Keratinocyte (primary cell): Measurements from ENCODE around the gene OR2F2.

Source experiments
- CTCF ChIP-seq, 3 experiments: IDR thresholded peaks in 1 of 3; conservative IDR thresholded peaks in 1 of 3; optimal IDR thresholded peaks in 1 of 3; 2 replicates in 2 of 3; 3 replicates in 1 of 3; pipeline versions ENCODE3 to v1.5.1; 2011; ENCODE audit warnings: low read length in 3 of 3, mild to moderate bottlenecking in 3 of 3, moderate library complexity in 2 of 3, control low read depth in 1 of 3, inconsistent platforms in 1 of 3; ENCODE audit not compliant: insufficient read depth in 2 of 3; ENCODE audit errors: extremely low read depth in 1 of 3
- EZH2 ChIP-seq: IDR thresholded peaks from one replicate; pipeline ENCODE4 v1.6.1; 2012; ENCODE audit warnings: inconsistent platforms, mild to moderate bottlenecking, low read length, moderate library complexity

DNA sequence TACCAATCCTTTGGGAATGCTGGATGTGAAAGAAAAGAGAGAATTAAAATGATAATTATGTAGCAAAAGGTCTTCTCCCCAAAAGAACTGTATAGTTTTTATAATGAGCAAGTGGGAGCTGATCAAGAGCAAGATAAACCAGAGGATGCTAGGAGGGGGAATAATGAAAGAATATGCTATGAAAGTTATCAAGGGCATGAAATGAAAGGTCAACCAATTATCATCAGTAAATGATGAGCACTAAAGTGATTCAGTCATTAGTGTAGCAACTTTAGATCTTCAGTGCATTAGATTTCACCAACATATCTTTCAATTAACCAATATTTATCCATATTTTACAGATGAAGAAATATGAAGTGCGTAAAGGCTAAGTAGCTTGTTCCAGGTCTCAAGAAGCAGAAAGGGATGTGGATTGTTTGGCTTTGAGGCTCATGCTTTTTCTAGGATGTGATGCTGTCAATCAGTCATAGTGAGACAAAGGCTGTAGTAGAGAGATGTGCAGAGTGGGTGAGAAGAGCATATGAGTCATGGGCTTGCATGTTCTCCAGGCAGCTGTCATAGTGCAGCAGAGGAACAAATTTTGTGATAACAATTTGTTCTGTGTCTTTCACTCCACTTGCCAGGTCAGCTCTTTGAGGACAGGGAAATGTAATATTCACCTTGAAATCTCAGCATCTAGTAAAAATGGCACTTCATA is 5.7 kb upstream of the OR2F2 start:
- TF ChIP-seq CTCF (optimal IDR thresholded peaks at IDR 0.05 in 1 of 3, IDR thresholded peaks at IDR 0.05 in 1 of 3, conservative IDR thresholded peaks at IDR 0.05 in 1 of 3; ENCODE audit: extremely low read depth in 1 of 3, insufficient read depth in 2 of 3, low read length in 3 of 3) (no peak), EZH2 (no peak)
